ENCODE measurements around the gene CTDSP2.
"Not testable (repeated sequence)": the region's sequence is repeated elsewhere in the genome, so short reads cannot be mapped to it uniquely, and the experiment has no call there.

Gene CTDSP2

GRCh38 chr12:57832966-57833365 lies 13.6 kb downstream of the CTDSP2 start:
- no peak for DNase-seq

GRCh38 chr12:57830393-57830792 lies 16.1 kb downstream of the CTDSP2 start:
- DNase-seq = no peak

GRCh38 chr12:57829025-57829777 lies 17.3 kb downstream of the CTDSP2 start:
- DNase-seq = no peak

DNA sequence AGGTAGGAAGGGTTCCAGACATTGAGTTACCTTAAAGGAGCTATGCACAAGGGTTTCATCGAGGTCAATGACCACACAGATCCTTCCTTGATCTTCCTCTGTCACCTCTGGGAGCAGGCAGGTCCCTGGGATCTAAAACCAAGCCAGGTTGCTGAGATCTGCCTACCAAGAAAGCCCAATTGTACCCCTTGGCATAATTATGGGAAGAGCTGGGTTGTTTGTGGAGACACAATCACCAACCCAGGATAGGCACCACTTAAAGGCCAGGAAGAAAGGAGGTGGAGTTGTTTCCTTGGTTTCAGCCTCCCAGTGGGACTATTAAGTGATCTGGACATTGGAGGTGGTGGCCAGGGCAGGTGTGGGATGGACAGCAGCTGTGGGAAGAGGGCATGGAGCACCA lies 19.6 kb downstream of the CTDSP2 start:
- DNase-seq = no peak

- DNase-seq = no peak
Measured at GRCh38 chr12:57826400-57826799, 20.1 kb downstream of the CTDSP2 start.

DNA sequence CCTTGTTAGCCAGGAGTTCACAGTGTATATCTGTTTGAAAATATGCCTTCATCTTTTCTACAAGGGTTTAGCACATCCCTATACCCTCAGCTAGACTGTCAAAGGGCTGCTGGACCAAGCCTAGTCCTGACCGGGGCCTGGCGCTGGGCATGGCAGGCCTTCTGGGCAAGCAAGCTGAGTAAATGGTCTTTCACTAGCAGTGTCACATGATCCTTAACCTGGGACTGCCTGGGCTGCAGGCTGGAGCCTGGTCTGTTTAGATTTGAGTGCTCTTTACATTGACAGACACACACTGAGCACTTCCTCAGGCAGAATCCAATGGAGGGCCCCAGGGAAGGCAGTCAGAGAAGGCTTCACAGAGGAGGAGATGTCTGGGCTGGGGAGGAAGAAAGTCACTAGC lies 21.1 kb downstream of the CTDSP2 start:
- no peak for DNase-seq

DNA sequence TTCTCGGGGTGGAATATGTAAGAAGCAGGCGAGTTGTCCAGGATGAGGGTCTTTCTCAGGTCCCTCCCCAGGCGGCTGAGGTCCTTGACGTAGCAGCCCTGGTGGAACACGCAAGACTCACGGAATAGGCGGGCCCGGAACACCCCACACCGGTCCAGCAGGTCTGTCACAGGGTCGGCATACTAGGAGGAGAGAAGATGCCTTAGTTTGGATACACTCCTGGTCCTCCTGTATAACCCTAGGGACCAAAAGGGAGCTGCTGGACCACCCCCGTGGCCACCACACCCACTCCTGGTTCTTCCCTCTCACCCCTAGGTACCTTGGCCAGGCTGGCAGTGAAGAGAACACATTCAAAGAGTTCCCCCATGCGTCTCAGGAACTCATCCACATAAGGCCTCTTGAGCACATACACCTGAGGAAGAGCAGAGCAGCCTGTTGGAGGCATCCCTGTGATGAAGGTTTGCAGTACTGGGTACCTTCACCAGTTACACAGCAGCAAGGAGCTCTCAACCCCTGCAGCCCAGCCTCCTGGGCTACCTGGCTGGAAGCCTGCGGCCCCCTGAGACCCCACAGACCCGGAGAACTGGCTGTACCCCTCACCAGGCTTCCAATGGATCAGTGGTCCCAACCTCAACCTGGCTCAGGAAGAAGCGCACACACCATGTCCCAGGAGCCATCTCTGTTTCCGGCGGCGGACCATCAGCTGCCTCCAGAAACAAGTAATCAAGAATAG lies 22.5 kb downstream of the CTDSP2 start:
- DNase-seq = no peak

DNA sequence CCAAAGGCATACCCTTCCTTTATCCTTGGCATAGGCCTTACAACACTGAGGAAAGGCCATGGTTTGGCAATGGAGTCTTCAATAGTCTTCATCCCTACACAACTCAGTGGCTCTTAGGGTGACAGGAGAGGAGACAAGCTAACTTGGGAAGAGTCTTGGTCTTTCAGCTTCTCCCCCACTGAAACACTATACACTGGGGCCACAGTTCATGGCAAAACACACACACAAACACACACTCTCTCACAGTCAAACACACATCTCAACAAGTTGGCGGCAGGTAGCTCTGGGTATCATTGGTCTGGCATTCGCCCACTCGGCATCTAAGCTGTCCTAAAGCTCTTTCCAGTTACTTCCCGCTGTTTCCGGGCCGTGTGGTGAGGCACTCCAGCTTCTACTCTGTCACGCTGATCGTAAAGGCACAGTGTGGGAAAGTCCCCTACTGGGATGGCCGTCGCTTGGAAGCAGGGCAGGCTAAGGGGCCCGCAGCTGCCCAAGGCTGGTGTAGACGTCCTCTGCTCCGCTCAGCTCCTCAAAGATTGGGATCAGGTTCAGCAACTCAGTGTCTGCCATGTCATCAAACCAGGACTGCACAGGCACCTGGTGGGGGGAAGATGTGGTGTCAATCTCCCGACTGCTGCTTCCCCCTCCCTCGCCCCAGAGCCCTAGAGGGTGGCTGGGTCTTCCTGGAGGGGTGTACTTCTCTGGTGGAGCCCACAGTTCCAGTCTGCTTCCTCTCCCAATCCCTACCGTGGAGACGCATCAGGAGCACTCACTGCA lies 23.2 kb downstream of the CTDSP2 start:
- DNase-seq = no peak

DNA sequence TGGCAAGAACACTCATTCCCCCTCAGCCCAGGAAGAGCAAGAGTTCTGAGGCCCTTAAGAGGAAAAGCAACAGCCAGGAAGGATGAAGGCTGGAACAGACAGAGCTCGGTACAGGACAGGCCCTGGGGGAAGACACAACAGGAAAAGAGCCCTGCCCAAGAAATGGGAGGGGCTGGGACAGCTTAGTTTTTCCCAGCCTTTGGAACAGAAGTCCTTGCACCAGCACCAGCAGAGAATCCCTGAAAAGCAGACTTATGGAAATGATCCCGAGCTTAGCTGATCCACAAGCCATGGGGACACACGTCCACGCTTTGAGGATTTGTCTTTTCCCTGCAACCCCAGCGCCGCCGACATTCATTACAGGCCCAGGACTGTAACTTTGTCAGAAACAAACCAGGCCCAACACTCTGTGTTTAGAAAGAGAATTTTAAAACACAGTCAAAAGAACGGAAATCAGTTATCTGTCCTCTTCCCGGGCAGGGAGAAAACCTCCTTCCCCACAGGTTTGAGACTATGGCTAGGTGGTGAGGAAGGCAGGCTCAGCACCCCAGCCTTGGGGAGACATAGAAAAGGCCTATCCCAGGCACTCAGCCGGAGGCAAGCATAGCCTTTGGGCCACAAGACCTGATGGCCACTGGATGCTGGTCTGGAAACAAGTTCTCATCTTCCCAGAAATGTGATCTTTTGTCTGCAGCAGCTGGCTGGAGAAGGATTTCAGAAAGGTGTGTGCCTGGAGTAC lies 24.0 kb downstream of the CTDSP2 start:
- DNase-seq = no peak

DNA sequence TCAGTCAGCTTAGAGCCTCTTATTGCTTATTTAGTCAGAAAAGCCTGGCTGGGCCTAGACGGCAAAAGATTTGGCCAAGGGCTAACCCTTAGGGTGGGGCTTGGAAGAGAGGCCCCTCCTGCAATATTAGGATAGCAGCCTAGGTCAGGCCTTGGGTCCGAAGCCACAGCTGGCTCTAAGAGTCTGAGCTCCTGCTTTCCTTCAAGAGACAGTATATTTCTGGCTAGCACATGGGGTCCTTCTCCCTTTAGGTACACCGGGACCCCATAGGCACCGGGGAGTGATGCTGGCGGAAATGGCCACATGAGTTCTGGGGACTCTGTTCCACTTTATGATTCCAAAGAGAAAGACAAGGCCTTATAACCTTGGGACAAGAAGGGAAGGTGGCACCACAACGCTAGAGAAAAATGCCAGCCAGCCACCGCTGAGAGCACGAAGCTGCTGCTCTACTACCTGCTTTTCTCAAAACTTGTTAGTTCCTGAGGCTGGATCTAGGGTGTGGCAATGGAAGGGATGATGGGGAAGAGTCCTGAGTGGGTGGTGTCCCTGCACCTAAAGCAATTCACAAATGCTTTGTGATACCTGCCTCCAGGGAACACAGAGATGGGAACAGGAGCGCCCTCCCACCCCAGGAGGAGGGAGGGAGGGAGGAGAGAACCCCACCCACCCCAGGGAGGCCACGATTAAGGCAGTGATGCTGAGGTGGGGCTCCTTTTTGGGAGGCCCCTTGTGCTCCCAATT lies 24.9 kb downstream of the CTDSP2 start:
- no peak for DNase-seq

DNA sequence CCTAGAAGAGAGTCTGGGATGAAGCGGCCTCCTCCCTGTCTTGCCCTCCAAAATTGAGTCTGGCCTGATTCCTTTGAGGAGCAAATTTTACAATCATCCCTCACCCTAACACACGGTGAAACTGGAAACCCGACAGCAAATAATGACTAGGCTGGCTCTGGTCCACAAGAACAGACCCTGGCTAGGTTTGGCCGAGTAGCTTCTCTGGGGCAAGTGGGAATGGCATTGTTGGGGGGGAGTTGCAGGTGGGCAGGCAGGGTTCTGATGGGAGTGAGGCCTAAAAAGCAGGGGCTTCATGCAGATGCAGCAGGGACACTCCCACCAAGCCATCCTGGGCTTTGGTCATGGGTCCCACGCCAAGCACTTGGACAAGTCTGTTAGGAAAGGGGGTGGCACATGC lies 25.5 kb downstream of the CTDSP2 start:
- DNase-seq = not testable (repeated sequence)

GRCh38 chr12:57820119-57820518 lies 26.4 kb downstream of the CTDSP2 start:
- DNase-seq = not testable (repeated sequence)

GRCh38 chr12:57817990-57818331 lies 28.6 kb downstream of the CTDSP2 start:
- DNase-seq = not testable (repeated sequence)

DNA sequence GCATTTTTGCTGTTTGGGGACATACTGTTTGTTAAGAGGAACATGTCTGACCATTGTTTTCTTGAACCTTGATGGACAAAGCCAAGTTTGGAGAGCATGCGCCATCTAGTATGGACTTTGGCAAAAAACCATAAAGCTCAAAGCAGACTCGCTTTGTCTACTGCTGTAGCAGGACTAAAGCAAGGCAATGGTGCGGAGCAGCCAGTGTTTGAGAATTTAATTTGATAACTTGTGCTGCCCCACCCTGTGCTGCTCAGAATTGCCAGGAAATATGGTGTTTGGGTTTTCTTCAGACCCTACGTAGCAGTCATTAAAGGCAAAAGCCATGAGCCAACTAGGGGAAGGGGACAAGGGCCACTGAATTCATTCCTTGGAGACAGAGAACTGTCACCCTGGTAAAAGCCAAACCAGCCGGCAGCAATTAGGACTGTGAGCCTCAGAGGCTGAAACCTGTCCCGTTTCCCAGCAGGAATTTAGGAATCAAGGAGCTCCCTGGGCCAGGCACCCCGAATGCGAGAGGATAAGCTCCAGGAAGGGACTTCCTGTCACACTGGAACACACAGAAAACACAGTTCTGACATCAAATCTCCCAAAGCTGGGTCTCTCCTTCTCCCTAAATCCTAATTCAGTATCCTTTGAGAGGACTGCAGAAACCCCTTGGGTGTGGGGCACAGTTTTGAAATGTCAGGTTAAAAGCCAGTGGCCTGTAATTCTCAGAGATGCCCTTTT lies 29.1 kb downstream of the CTDSP2 start:
- DNase-seq = no peak

GRCh38 chr12:57816855-57817151 lies 29.7 kb downstream of the CTDSP2 start:
- no peak for DNase-seq

GRCh38 chr12:57816001-57816854 lies 30.3 kb downstream of the CTDSP2 start:
- no peak for DNase-seq

- no peak for DNase-seq
Measured at GRCh38 chr12:57815177-57816000, 31.1 kb downstream of the CTDSP2 start.

DNA sequence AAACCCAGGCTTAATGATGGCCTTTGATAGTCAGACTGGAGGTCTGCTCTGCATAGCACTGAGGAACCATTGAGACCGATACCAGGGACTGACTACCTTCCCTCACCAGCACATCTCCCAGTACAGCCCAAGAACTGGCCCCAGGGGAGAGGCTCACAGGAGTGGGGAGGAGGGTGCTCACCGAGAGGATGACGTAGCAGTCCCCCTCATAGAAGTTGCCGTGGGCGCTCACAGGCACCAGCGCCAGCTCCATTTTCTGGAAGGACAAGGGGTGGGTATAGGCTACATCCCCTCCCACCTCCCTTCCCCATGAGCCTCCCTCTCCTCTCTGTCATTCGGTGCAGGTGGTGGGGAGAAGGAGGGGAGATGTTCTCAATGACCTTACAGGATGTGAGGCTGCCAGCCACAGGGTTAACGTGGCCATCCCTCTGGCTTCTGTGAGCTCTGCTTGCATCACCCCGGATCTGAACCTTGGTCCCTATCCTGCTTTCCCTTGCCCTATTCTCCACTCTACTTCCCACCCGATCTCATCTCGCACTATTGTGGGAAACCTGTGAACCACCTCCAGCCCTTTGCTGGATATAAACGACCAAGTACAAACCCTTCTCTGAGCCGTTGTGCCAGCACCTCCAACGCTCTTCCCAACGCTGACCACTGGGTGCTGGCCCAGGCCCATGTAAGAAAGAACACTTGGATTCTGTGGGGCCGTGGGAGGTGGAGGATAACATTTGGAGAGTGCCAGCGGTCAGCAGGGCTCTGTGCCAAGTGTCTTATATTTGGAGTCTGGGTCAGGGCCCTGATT lies 32.4 kb downstream of the CTDSP2 start:
- DNase-seq = no peak
